HG02870 (cell line): ENCODE measurements around the gene TRIM49C.
"Not testable (repeated sequence)": the region's sequence is repeated elsewhere in the genome, so short reads cannot be mapped to it uniquely, and the experiment has no call there.

Experiments used
- ATAC-seq: cut with Tn5 transposase; IDR thresholded peaks from one replicate; pipeline ENCODE4 v1.9.1; 2021; ENCODE audit warnings: mild to moderate bottlenecking, moderate library complexity; ENCODE audit not compliant: unreplicated experiment

The TRIM49C gene, protein sequence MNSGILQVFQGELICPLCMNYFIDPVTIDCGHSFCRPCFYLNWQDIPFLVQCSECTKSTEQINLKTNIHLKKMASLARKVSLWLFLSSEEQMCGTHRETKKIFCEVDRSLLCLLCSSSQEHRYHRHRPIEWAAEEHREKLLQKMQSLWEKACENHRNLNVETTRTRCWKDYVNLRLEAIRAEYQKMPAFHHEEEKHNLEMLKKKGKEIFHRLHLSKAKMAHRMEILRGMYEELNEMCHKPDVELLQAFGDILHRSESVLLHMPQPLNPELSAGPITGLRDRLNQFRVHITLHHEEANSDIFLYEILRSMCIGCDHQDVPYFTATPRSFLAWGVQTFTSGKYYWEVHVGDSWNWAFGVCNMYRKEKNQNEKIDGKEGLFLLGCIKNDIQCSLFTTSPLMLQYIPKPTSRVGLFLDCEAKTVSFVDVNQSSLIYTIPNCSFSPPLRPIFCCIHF

DNA sequence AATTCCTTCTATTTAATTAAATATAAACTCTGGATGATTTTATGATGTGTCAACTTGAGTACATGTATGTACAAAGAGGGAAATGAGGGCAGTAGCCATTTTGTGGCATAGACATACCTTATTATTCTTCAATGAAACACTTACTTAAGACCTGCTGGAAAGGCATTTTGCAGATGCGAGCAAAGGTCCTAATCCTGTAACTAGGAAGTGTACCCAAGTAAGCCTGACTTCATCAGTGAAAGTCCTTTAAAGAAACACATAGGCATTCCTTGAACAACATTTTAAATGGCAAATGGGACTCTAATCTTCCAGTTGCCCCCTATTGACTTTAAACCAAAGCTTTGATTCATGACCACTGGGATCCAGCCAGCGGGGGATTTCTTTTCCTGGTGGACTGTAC is at the start of gene TRIM49C:
TRIM49C (plus strand) TSS at position 301 of the 400 bp plus-strand sequence. CDS start 4,106 bp downstream, outside the sequence.
- ATAC-seq = not testable (repeated sequence)

DNA sequence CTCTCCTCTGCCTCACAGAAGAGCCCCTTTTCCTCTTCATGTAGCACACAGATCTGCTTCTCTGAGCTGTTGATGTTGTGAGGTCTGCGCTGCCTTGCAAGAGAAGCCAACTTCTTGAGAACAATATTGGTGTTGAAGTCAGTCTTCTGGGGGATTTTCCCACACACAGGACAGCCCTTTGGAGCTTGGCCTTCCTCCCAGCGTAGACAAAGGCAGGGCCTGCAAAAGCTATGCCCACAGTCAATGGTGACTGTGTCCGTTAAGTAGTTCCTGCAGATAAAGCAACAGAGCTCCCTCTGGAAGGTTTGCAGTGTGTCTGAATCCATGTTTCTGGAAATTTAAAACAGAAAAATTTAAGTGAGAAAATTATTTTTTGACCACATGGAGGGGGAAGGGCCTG is 6.7 kb upstream of the TRIM49C start:
- not testable (repeated sequence) for ATAC-seq

DNA sequence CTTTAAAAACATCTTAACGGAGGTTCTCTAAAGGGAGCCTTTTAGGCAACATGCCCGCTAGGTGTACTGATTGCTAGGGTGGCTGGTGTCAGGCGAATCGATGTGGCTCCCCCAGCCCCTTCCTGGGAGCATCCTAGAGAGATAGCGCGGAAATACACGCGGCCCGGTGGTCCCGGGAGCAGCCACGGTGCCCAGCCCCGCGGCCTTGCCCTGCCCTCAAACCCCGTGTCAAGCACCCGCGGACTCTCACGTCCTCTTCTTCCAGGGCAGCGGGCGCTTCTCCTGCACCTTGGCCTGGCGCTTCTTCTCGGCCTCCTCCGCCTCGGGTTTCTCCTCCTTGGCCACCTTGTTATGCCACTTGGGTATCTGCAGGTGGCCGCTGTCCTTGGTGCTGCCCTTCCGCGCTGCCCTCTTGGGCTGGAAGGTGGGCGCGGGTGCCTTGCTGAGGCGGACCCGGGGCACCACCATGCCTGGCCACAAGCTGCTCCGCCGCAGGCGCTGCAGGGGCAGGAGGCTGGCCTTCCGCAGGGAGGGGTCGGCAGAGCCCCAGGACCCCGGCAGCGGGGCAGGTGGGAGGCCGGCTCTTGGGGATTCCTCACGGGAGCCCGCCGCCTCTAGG is 20.8 kb downstream of the TRIM49C start:
- not testable (repeated sequence) for ATAC-seq

DNA sequence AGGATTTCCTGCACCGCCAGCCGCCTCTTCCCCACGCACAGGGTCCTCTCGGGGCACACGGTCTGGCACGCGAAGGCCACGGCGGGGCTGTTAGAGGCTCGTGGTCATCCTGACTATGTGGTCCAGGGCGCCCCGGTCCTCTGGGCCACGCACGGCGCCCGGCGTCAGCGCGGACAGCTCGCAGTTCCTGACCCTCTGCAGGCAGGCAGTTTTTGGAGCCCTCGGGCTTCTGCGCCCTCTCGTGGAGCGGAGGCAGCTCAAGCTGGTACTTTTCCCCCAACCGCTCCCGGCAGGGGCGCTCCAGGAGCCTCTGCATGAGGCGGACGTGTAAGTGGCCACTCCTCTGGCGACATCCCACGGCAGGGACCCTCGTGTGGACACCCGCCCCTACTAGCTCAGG is 21.4 kb downstream of the TRIM49C start:
- not testable (repeated sequence) for ATAC-seq

DNA sequence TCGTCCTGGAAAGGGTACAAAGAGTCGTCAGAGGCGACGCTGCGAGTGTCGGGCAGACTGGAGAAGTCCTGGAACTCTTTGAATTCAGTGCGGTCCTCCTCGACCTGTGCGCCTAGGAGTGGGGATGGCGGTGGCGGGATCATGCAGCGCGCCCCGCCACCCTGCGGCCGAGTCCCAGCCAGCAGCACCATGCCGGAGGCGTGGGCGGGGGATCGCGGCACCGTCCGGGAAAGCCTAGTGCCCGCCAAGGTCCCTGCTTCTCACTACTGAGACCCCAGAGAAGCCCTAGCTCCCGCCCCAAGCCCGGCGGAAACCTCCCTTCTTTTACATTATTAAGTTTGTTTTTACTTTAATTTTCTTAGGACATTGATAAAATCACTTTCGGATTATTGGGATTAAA is 22.6 kb downstream of the TRIM49C start:
- ATAC-seq = not testable (repeated sequence)

DNA sequence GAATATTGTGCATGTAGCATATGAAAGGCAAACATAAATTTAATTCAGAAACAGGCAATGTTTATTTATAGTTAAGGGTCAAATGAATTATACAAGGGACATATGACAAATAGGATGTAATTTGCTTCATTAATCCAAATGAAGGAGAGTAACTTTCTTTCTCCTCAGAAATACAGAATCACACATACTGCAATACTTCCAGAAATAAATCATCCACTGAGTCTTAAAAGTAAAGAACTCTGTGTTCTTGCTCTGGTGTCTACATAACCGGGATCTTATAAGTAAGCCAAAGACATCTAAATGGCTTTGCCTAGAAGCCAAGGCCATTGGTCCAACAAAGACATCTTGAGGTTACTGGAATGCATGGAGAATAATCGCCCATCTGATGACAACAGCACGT is 54.7 kb downstream of the TRIM49C start, which contains the start of gene UBTFL1:
UBTFL1 (plus strand) TSS at position 301 of the 400 bp plus-strand sequence; CDS start at position 301, 0 bp downstream.
- not testable (repeated sequence) for ATAC-seq

DNA sequence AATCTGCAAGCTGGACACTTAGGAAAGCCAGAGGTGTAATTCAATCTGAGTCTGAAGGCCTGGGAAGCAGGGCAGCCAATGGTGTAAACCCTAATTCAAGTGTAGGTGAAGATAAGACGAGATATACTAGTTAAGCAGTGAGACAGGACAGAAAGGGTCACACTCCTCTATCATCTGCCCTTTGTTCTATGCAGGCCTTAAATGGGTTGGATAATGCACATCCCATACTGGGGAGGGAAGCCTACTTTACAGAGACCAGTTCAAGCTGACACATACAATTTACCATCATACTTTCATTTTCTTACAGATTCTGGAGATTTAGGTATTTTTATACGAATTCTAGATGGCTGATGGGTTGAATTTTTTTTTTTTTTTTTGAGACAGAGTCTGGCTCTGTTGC is 57.8 kb downstream of the TRIM49C start:
- ATAC-seq = not testable (repeated sequence)
